ENCODE results near the gene GRK1.

The GRK1 gene

GRCh38 chr13:113632706-113633484, 34.1 kb upstream of the GRK1 start:
- no peak for DNase-seq

- no peak for DNase-seq
Measured at GRCh38 chr13:113633485-113633873, 33.5 kb upstream of the GRK1 start.

DNA sequence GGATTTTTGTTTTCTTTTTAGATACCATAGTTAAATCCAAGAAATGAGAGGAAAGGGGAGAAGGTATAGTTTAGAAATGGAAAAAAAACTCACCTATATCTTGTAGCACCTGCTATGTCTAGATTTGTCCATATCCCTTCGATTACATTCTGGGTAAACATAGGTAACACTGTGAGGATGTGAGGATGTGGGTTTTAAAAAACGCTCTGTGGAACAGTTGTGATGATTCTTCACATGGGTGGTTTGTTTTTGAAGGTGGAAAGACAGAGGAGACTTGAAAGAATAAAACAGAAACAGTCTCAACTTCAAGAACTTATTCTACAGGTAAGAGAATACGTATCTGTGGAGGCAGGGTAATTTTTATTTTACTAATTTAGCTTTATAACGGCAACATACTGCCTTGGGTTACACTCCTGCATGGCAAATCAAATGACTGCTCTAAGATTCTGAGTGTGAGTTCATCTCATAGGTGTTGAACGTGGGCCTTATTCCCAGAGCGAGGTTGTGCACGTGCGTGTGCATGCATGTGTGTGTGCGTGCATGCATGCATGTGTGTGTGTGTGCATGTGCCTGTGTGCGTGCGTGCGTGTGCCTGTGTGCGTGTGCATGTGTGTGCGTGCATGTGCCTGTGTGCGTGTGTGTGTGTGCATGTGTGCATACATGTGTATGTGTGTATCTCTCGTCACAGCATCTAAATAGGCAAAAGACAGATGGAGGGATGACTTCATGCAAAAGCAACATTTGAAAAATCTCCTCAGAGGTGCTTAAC, 32.6 kb upstream of the GRK1 start:
- no peak for DNase-seq

DNA sequence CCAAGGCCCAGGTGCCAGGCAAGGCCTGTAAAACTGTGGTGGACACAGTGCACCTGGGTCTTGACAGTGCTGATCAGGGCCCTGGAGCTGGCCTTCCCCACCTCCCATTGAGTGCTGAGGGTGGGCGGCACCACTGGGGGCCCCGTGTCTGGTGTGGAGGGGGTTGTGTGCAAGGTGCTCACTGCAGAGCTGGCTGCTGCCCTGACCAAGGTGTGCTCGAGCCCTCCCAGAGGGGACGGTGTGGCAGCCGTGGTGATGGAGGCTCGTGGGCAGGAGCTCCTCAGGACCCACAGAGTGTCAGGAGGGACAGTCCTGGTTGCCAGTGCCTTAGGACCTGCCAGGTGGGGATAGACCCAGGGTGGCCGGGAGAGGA, 32.0 kb upstream of the GRK1 start:
- no peak for DNase-seq

DNA sequence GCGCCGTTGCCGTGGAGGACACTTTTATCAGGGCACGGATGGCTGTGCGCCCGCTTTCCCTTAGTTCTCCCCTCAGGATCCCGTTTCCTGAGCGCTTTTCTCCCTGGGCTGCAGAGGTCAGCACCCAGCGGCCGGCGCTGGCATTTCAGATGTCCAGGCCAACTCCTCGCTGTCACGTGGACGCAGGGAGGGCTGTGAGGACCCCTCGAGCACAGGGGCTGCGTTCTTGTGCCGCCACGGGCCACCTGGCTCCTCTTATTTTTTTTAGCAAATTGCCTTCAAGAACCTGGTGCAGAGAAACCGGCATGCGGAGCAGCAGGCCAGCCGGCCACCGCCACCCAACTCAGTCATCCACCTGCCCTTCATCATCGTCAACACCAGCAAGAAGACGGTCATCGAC, 31.3 kb upstream of the GRK1 start:
- DNase-seq = no peak

- DNase-seq = no peak
Measured at GRCh38 chr13:113636266-113636963, 30.6 kb upstream of the GRK1 start.

- DNase-seq = no peak
Measured at GRCh38 chr13:113637262-113638160, 29.5 kb upstream of the GRK1 start.

- DNase-seq = no peak
Measured at GRCh38 chr13:113638173-113638746, 28.8 kb upstream of the GRK1 start.

DNA sequence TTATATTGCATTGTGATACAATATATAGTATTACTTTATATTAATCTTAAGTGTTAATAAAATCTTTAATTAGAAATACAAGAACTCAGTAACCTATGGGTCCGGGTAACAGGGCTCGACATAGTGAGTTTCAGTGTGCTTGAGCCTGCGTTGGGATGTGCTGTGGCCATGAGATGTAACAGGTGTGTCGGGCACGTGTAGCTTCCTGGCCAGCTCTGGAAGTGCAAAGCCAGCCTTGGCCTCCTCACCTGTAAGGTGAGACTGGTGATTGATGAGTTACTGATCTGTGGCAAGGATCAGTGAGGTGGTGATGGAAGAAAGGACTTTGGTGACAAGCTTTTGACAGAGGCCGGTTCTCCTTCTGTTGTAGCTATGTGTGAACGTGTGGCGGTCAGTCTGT, 28.2 kb upstream of the GRK1 start:
- no peak for DNase-seq

DNA sequence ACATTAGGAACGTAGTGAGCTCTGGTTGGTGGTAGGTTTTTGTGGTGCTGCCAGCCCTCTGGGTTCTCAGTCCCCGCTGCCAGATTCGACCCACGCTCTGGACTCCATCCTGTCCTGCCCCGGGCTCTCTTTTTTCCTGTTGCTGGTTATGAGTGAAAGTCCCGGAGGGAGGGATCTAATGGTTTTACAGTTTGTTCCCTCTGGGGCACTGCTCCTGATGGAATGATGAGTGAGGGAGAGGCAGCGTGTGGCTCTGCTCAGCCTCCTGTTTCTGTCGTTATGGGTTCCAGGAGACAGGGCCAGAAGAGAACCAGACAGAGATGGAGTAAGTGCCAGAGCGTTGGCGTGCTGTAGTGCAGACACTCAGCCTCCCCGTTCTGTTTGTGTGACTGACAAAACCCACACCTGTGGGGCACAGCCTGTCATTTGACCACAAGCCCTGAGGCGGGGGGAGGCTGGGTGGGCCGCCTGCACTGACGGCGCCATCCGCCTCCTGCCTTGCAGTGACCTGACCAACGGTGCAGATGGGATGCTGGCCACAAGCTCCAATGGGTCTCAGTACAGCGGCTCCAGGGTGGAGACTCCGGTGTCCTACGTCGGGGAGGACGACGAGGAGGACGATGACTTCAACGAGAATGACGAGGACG, 27.3 kb upstream of the GRK1 start:
- DNase-seq = no peak

DNA sequence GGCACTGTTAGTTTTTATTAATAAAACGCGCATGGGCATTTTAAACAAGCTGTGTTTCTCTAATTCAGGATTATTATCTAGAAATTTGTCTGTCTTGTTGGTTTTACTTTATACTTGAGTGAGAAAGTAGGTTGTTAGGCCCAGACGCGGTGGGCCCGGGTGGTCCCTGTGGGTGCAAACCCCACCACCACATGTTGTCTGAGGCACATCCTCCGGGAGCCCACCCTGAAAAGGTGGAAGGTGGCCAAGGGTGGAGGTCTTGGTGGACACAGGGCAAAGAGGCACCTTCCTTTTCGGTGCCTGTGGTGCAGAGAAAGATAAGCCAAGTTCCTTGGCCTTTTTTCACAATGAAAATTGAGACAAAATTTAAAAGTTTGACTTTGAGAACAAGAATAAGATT, 25.6 kb upstream of the GRK1 start:
- no peak for DNase-seq

- no peak for DNase-seq
Measured at GRCh38 chr13:113642563-113642962, 24.5 kb upstream of the GRK1 start.

DNA sequence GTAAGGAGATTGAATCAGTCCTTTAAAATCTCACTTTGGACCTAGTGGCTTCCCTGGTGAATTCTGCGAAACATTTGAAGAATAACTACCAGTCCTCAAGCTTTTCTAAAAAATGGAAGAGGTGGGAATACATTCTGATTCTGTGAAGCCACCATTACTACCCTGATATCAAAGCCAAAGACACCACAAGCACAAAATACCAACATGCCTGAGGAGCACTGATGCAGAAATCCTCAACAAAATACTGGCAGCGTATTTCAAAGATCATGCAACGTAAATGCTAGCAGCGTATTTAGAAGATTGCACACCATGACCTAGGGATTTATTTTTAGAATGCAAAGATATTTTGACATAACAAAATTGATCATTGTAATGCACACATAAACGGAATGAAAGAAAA, 23.4 kb upstream of the GRK1 start:
- no peak for DNase-seq

- DNase-seq = no peak
Measured at GRCh38 chr13:113644800-113645199, 22.2 kb upstream of the GRK1 start.

GRCh38 chr13:113645329-113645728, 21.7 kb upstream of the GRK1 start:
- DNase-seq = no peak

- DNase-seq = peak; percentile 27
Measured at GRCh38 chr13:113646376-113646775, 20.6 kb upstream of the GRK1 start.

DNA sequence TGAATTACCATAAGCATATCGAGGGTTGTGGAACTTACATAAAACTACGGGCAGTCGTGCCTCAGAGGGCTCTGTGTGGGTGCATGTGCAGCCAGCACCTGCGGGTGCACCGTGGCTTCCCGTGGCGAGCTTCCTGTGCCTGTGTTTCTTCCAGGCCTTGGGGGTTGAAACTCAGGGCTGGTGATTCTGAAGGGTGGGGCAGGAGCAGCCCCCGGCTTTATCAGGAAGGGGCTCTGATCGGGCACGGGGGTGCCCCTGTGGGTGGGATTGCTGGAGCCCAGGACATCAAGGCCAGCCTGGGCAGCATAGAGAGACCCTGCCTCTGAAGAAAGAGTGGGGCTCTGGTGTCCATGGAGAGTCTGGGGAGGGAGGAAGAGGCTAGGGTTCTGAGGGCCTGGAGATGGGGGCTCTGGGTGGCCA, 20.1 kb upstream of the GRK1 start:
- peak; percentile 44 for DNase-seq

DNA sequence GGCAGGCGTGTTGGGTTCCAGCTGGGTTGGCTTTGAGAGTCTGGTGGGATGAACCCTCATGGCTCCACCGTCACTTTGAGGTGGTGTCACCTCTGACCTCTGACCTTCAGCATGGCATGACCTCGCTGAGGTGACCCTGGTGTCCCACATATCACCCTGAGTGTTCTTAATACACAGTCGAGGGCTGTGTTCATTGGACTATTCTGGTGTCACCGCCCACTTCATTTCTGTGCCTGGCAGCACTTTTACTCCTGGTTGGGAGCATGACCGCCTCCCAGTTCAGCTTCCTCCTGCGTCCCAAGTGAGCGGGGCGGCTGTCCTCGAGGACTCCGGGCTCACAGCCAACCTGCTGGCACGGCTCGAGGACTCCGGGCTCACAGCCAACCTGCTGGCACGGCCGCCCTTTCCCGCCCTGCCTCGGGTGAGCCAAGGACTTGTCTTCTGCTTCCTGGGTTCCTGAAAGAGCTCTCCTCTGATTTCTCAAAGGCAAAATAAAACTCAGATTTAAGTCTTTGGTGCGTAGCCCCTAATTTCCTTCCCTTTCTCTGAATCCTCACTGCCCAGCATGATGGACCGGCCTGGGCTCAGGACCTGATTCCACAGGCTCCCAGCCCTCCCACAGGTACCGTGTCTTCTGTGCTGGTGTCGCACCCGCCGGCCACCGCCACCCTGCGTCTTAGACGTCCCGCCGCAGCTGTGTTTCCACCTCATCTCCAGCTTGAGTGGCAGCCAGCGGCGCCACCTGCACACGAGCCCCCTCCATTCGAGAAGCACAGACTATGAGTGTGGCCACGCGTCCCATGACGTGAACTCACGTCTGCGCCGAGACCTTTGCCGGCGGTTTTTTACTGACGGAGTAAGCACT, 19.4 kb upstream of the GRK1 start:
- no peak for DNase-seq

GRCh38 chr13:113648216-113648610, 18.8 kb upstream of the GRK1 start:
- DNase-seq = no peak

GRCh38 chr13:113649212-113649611, 17.8 kb upstream of the GRK1 start:
- no peak for DNase-seq

DNA sequence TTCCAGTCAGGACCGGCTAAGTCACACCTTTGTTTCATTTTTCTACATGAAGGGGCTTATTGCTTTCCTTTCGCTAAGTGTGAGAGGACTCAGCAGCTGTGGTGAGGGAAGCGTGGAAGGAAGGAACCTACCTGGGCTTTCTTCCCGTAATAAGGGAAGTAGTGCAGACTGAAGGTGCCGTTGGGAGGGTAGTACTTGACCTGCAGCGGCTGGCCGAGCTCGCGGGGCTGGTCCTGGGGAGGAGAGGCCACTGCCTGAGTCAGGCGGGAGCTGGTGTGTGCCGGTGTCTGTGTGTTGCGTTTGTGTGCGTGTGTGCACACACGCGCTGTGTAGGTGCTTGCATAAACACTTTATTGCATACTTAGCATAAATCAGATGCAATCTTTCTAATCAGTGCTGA, 16.7 kb upstream of the GRK1 start:
- no peak for DNase-seq

Measured in CD4-positive, alpha-beta T cell treated with Interleukin-17A for 4 hours (primary cell).